ENCODE measurements around the gene GDA. TPM values are rescaled to one million over a fixed set of nuclear protein-coding genes. Genes with fewer than 3 reads are reported as not detected.

The GDA gene
- total and polyA plus RNA-seq, 9 of the 15 experiments (the other 6 are each of a cell fraction or from before 2014, with no cell fraction given), result 4.5 to 18.0 (median 12.7) TPM

GRCh38 chr9:72226146-72226812, 77.0 kb downstream of the GDA start (continued):
- no peak for TF ChIP-seq ZBTB7A (IDR thresholded peaks at IDR 0.05; ENCODE audit: borderline replicate concordance, control insufficient read depth, low read depth, low read length)
- no peak for TF ChIP-seq KAT7 (CRISPR knock-in tag; IDR thresholded peaks at IDR 0.05; ENCODE audit: borderline replicate concordance)

DNA sequence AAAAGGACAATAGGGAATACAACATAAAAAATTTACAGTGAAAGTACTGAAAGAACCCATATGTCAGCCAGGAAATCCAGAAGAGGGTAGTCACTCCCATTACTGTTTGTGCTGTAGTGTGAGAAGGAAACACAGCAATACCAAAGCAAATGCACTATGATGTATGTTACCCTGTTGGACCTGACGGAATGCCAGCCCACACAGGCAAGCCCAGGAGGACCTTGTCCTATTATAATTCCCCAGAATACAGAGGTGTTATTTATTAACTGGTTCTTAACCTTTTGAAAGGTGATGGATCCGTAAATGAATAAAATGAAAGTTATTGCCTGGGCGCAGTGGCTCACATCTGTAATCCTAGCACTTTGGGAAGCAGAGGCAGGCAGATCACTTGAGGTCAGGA, 79.0 kb downstream of the GDA start:
- Histone ChIP-seq H3K79me2 (ENCODE audit: control insufficient read depth, insufficient read depth, low read length) (no peaks in the 10 kb centered on the region; the same call in 2 of the 3 replicates), H3K4me1 (replicated peaks in 1 of 2; ENCODE audit: control insufficient read depth in 2 of 2, insufficient read depth in 2 of 2, low read length in 2 of 2) (no peaks in the 10 kb centered on the region), H3K9ac (ENCODE audit: insufficient read depth in 1 of 2, low read depth in 2 of 2, low read length in 2 of 2) (no peak overlapping the region), H3K27ac (ENCODE audit: extremely low read depth, low read depth, low read length) (no peak overlapping the region), H3K27me3 (ENCODE audit: control insufficient read depth in 2 of 2, insufficient read depth in 2 of 2, low read length in 2 of 2) (no peaks in the 10 kb centered on the region), H4K20me1 (replicated peaks; ENCODE audit: control insufficient read depth, insufficient read depth, low read length) (no peaks in the 10 kb centered on the region), H3K9me3 (replicated peaks; ENCODE audit: control insufficient read depth, insufficient read depth, low read depth, low read length) (no peaks in the 10 kb centered on the region), H2AFZ (ENCODE audit: low read depth, low read length) (no peak overlapping the region), H3K4me3 (no peak overlapping the region), H3K9me1 (ENCODE audit: control insufficient read depth, insufficient read depth, low read length) (no peaks in the 10 kb centered on the region), H3K36me3 (ENCODE audit: control insufficient read depth, insufficient read depth, low read length) (peaks cover 19% of the 10 kb centered on the region; the same call in 1 of the 3 replicates), H3K4me2 (ENCODE audit: insufficient read depth, low read length) (no peak overlapping the region)
- 88% methylated on average over 2 of the region's 3 CpGs for WGBS (ENCODE audit: insufficient coverage, low coverage, missing lambda C conversion rate)
- intact Hi-C loops (cut with micrococcal nuclease) (no loop called here), in situ Hi-C loops (cut with MboI) (no loop called here)
- TF ChIP-seq FOXP4 (CRISPR knock-in tag; IDR thresholded peaks at IDR 0.05; ENCODE audit: borderline replicate concordance) (no peak), HCFC1 (IDR thresholded peaks at IDR 0.05; ENCODE audit: low read depth, low read length) (no peak), MED1 (CRISPR knock-in tag; IDR thresholded peaks at IDR 0.05; ENCODE audit: borderline replicate concordance) (no peak), ZNF3 (CRISPR knock-in tag; IDR thresholded peaks at IDR 0.05) (no peak), FOXJ2 (tag; IDR thresholded peaks at IDR 0.05) (no peak), GTF2F1 (IDR thresholded peaks at IDR 0.05; ENCODE audit: low read depth, low read length) (no peak)
- BruUV-seq (replicated peaks), result no TSS peak
- POLR2A ChIA-PET, result no interaction called here
- DNase-seq (ENCODE audit: extremely low read depth in 1 of 4, low spot score in 3 of 4), result no peak
- FAIRE-seq, result no peak
- no peak for ATAC-seq
- CTCF ChIA-PET (ENCODE audit: low intra/inter-chr PET ratio), result no interaction called here
